Kidney tubule cell (primary cell): ENCODE measurements around the gene OXLD1.

ENCODE experiments used
- DNase-seq: peaks from one replicate; pipeline ENCODE4 v3.0.0-alpha.2; 2018; ENCODE audit warnings: low spot score

OXLD1 gene

DNA sequence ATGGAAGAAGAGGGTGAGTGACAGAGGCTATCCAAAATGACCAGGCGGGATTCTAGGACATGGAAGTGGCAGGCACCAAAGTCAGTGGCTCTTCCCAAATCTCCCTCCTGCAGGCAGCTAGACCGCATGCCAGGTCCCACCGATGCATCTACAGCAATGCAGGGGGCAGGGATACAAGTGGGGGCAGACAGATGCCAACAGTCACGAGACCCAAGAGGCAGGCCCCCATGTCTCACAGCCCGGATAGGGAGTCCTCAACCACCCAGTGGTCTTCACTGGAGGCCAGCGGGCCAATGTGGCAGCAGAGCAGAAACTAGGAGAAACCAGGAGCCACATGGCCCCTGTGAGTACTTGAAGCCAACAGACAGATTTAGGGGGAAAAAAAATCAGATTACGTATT lies 49.5 kb downstream of the OXLD1 start:
- no peak for DNase-seq

DNA sequence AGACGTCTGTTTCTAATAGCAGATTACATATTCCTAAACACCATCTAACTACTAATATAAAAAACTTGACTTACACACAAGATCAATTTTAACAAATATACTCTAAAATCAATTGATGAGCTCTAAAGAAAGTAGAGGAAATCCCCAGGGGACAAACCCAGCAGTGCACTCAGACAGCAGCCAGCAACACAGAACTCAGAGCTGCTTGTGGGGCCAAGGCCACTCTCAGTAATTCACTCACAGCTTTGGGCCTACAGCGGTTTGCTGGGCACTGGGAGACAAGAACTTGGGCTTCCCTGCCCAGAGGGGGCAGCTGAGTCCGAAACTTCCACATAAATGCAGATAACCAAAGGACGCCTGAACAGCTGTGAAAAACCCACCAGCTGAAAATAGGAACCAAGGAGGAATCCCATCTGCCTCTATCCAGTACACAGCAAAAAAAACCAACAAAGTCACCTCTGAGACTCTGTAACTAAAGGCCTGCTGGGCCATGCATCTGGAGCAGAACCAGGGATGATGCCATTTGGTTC lies 50.9 kb downstream of the OXLD1 start:
- no peak for DNase-seq
